CD4-positive, alpha-beta T cell treated with Interleukin-4 for 1 hour (primary cell): ENCODE results near the gene UTS2B.

Source experiments
- DNase-seq, 2 donors: peaks; one replicate each; pipeline ENCODE4 v3.0.0-alpha.2; 2020 to 2022

Gene UTS2B

DNA sequence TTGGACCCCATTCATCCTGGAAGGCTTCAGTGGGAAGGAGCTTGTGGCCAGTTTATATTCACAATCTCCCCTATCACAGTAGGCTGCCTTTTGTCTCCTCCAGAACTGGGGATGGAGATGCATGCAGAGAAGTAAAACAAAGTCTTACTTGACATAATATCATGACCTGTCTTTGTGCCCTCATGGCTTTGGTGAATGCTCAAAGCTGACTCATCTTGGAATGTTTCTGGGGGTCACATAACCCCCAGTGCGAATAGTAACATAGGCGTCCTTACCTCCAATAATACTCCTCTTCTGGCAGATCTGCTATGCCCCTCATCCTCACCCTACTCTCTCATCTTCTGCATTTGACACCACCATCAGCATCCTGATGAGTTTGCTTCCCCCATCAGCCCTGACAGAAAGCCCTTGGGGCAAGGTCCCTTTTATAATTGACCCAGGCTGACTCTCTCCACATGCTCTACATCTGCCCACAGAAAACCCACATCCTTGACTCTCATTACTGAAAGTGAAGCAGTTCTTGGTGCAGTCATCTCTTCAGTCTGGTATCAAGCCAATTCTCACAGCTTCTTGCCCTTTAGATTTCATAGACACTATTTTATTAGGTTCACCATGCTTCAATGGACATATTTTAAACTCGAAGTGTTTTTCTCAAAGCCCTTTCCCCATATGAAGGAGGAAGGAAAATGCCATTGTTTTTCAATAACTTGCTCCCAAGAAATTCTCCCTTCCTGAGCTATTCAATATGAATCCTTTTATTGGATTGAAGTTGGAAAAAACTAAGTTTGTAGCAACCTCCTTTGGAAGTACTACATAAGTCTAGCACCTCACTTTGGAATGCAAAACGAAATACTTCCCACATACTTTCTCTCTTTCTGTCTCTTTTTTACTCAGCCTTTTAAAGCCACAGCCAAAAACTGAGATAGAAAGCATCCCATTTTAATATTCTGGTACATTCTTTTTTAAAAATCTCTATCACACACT lies 94.7 kb downstream of the UTS2B start:
- DNase-seq, result no peak

DNA sequence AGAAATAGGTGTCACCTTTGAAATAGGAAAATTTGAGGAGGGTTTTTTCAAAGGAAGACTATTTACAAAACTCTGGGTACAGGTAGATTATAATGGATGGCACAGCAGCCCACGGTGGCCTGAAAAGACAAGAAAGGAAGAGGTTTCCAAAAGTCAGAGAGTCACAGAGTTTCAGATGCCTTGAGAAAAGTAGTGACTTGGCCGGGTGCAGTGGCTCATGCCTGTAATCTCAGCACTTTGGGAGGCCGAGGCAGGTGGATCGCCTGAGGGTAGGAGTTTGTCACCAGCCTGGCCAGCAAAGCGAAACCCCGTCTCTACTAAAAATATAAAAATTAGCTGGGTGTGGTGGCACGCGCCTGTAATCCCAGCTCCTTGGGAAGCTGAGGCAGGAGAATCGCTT lies 96.1 kb downstream of the UTS2B start:
- no peak for DNase-seq

DNA sequence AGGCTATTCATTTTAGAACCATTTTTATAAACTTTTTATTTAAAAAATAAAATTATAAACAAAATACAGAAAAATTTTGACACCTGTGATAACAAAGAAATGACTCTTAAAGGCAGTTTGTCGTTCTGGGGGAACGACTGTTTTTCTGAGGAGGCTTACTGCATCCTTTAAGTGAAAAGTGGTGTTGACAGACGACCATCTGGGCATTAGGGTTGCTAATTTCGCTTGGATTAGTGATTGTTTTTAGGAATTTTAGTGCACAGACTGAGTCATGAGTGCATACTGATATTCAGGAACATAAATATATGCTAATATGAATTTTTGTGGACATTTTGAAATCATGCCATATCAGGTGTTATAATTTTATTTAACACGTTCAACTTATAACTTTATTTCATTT lies 102.8 kb downstream of the UTS2B start:
- no peak for DNase-seq

DNA sequence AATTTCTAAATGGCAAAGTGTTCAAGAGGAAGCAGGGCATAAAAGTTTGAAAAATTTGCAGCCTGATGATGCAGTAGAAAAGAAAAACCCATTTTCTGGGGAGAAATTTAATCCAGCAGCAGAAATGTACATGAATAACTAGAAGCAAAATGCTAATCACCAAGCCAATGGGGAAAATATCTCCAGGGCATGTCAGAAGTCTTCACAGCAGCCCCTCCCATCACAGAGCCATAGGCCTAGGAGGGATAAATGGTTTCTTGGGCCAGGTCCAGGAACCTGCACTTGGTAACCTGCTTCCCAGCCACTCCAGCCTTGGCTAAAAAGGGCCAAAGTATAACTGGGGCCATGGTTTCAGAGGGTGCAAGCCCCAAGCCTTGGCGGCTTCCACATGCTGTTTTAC lies 108.7 kb downstream of the UTS2B start:
- no peak for DNase-seq

DNA sequence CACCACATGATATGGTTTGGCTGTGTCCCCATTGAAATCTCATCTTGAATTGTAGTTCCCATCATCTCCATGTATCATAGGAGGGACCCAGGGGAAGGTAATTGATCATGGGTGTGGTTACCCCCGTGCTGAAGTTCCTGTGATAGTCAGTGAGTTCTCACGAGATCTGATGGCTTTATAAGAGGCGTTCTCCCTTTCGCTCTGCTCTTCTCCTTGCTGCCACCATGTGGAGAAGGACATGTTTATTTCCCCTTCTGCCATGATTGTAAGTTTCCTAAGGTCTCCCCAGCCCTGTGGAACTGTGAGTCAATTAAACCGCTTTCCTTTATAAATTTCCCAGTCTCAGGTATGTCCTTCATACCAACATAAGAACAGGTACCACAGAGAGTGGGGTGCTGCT lies 109.4 kb downstream of the UTS2B start:
- DNase-seq, result no peak

DNA sequence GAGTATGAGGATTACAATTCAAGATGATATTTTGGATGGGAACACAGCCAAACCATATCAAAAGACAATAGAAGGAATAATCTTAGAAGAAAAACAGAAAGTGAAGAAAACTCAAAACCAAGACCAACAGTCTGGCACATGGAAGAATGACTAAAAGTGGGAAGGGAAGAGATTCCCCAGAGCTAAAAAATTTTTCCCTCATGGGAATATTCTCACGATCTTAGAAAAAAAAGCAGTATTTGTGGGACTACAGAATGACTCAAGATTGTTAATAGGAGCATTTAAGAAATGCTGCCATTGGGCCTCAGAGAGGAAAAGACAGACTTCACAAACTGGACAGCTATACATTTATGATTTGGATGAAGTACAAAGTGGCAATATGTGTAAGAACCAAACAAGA lies 113.0 kb downstream of the UTS2B start:
- no peak for DNase-seq
